GM19395 (cell line): ENCODE measurements around the gene ITGA5.

Experiments
- ATAC-seq: cut with Tn5 transposase; IDR thresholded peaks from one replicate; pipeline ENCODE4 v1.9.1; 2021; ENCODE audit warnings: mild to moderate bottlenecking, moderate library complexity; ENCODE audit not compliant: unreplicated experiment

The ITGA5 gene

GRCh38 chr12:54419088-54419887, at the start of gene ITGA5:
Gene ITGA5, minus strand, starts transcription at chr12:54419266. Its CDS starts 68 bp downstream, at chr12:54419198.
- no peak for ATAC-seq

- no peak for ATAC-seq
Measured at GRCh38 chr12:54465857-54466523, 46.9 kb upstream of the ITGA5 start.

DNA sequence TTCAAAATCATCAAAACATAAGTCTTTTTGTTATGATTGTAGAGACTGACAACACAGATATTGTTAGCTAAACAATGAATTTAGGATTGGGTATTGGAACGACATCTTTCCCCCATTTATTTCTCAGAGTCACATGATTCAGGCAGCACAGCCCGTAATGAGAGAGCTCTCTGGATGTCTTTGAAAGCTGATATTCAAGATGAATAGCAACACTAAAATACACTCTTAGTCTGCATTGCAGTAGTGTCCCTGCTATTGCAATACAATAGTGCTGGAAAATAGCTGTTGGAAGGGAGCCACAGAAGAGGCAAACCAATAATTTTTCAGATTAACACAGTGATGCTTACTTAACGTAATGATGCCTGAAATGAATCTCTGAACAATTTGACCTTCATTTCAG, 44.4 kb upstream of the ITGA5 start:
- no peak for ATAC-seq

DNA sequence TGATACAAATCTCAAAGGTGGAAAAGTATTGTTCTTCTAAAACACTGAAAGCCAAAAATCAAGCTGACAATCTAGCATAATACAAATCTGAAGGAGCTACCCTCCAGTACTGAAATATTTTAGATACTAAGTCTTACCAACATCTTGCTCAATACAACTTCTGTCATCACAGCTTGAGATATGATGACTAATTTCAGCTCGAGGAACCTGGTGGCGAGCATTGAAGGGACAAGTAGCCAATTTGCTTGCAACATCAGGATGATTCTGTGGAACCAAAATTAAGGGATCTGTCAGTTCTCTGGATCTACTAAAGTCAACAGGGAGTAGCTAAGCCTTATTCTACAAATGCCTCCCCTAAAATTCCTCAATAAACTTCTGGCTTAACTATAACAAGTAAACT, 44.0 kb upstream of the ITGA5 start:
- ATAC-seq, result no peak

GRCh38 chr12:54460317-54460923, 41.4 kb upstream of the ITGA5 start:
- no peak for ATAC-seq

DNA sequence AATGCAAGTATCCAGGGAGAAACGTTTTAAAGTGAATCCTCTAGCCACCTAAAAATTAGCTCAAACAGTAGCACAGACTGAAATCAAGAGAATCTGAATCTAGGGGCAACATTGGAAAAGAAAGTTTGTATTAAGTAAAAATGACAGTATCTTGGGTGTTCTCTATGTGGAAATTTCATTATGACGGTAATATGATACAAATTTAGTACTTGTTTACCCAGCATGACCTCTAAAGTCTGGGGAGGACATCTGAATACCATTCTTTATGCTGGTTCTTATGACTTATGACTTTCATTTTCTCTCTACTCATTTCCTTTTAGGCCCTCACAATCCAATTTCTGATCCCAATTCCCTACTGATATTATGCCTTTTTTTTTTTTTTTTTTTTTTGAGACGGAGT, 40.3 kb upstream of the ITGA5 start:
- ATAC-seq, result no peak

- no peak for ATAC-seq
Measured at GRCh38 chr12:54455760-54456469, 36.8 kb upstream of the ITGA5 start.

DNA sequence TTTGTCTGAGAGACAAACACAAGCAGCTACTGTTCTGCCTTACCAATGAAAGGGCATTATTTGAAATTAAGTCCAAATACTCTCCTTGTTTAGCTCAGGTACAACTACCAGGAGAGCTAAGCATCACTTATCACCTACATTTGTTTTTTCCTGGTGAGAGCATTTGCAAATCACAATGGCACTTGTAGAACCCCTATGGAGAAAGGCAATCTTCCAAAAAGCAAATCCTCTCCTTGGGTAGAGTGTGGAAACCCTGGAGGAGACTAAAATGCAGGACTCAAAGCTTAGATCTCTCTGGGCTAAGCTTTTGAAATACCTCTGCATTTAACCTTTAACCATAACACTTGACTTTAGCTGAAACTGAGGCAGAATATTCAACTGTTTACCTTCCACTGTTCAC, 33.6 kb upstream of the ITGA5 start:
- ATAC-seq, result no peak

DNA sequence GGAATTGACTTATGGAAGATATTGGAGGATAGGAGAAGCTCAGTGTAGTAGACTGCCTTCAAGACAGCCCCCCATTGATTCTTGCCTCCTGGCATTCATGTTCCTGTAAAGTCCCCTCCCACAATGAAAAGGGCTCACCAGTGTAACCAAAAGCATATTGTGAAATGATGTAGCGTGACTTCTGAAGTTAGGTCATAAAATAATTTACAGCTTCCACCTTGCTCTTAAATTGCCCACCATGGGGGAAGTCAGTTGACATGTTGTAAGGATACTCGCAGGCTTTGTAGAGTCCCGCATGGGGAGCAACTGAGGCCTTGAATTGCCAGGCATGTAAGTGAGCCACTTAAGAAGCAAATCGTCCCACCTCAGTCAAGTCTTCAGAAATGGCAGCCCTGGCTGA, 29.3 kb upstream of the ITGA5 start:
- no peak for ATAC-seq

- ATAC-seq, result no peak
Measured at GRCh38 chr12:54447917-54448316, 28.9 kb upstream of the ITGA5 start.

DNA sequence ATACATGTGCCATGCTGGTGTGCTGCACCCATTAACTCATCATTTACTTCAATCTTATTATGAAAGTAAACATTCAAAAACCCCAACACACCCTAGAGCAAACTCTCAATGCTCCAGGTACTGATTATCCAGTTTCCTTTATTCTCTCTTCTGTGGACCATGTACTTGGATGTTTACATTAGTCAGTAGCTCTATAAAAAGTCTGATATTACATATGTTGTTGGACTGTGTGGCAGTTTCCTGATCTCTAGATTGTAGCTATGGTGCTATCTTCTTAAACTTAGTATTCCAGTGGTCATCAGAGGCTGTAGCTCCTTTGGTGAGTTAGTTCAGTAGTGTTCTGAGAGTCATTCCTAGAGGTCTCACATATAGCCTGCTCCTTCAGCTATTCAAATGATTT, 25.1 kb upstream of the ITGA5 start:
- ATAC-seq, result no peak

DNA sequence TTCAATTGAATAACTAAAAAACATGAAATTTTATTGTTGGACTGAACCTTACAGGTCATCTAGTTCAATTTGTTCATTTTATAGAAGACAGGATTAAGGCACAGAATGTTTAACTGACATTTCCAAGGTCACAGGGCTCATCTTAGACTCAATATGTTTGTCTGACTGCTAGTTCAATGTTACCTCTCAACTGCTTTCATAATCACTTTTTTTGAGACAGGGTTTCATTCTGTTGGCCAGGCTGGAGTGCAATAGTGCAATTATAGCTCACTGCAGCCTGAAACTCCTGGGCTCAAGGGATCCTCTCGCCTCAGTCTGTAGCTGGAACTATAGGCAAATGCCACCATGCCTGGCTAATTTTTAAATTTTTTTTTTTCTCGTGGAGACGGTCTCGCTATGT, 24.4 kb upstream of the ITGA5 start:
- ATAC-seq, result no peak

DNA sequence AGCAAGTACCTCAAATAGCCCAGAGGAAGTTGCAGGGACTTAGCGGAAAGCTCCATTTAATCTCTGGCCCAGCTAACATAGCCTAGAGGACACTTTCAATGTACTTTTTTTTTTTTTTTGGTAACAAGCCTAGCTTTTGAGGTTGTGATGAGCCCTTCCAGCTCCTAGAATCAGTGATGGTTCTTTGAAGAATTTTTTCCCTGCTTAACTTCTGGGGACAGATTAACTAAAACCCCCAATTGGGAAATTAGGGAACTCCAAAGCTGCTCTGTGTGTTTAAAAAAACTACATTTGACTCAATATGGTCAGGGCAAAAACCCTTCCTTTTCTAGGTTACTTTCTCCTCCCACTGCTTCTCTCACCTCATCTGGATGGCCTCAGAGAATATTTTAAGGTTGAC, 23.9 kb upstream of the ITGA5 start:
- no peak for ATAC-seq

DNA sequence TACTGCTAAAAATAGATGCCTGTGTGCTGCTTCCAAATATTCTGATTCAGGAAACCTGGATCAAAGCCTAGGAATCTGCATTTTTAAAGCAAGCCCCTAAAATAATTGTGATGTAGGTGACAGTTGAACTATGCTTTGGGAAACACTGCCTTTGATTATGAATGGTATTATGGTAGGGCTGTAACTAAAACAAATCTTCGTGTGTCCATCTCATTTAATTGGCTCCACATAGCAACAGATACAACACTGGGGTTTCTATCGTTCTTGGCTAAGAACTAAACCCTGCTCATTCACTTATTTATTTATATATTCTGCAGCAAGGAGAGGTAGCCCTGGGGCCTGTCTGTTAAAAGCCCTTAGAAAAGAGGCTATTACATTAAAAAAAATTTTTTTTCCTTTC, 23.0 kb upstream of the ITGA5 start:
- no peak for ATAC-seq

DNA sequence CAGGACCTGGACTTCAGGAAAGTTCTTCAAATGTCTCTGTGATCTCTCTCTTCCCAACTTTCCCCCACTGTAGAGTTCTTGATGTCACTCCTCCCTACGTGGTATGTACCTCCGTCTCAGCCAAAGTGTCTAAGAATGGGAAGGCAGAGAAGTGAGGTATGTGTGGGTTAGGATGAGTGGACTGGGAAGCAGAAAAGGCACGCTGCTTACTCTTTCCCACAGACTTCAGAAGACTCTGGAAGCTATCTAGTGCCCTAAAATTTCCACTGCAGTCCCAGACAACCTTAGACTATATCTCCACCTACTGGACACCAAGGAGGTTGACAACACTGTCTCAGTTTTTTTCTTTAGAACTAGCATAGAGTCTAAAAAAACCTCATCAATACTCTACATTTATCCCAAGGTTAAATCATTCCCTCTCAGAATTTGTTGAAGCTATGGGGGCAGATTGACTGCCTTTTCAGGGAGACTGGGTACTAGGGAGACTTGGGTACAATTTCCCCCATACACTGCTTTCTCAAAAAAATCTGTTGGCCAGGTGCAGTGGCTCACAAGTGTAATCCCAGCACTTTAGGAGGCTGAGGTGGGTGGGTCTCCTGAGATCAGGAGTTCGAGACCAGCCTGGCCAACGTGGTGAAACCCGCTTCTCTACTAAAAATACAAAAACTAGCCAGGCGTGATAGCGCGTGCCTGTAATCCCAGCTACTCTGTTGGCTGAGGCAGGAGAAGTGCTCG, 20.6 kb upstream of the ITGA5 start:
- peak; percentile 63 for ATAC-seq

DNA sequence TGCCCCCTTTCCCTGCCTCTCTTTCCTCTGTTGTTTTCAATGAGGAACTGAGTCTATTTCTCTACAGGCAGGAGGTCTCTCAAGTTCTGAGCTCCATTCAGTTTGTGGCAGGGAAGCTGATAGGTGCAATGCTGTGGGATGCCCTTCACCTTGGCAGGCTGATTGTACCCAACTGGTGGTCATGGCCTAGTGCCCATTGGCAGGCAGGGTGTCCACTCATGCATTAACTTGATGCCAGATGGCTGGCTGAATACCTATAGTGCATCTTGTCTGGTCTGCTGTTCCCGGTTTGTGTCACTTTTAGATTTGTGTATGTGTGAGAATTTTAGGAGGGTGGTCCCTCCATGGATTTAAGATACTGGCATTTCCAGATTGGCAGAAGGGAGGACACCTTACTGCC, 20.0 kb upstream of the ITGA5 start:
- no peak for ATAC-seq

DNA sequence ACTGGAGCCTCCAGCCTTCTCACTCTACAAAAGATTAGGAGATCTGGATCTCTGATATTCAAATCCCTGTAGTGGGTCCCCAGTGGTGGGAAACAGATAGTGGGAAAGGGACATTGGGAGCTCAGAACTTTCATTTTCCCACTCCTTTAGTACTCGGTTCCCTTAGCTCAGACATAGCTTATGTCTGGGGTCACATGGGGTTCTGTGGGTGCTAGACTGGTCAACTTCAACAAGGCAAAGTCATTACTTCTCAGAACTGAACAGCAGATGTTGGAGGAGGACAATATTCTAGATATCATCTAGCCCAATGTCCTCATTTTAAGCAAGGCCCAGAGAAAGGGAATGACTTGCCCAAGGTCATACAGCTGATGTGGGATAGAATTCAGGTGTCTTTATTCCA, 19.5 kb upstream of the ITGA5 start:
- ATAC-seq, result no peak

GRCh38 chr12:54437697-54438096, 18.6 kb upstream of the ITGA5 start:
- ATAC-seq, result no peak

- ATAC-seq, result no peak
Measured at GRCh38 chr12:54437243-54437642, 18.2 kb upstream of the ITGA5 start.

DNA sequence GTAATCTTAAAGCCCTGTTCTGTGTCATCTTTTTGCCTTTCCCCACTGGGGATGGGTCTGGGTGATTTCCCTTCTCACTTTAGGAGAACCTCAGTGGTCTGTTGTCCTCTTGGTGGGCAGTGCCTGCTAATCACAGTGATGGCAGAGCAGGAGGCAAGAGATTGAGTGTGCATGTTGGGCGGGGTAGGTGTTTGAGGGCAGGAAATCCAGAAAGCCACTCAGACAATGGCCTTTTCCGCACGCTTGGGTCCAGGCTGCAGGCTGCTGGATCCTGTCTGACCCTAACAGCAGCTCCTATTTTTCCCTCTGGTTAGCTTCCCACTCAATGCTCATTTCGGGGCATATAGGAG, 13.7 kb upstream of the ITGA5 start:
- no peak for ATAC-seq
